ENCODE results near the gene GNPTG.

GRCh38 chr16:1335996-1336395, 15.7 kb upstream of the GNPTG start:
- TF ChIP-seq CTCF (IDR thresholded peaks at IDR 0.05) (no peak), POLR2AphosphoS5 (IDR thresholded peaks at IDR 0.05) (no peak), POLR2A (IDR thresholded peaks at IDR 0.05) (no peak)
